Right lobe of liver (tissue), 4 donors: Measurements from ENCODE around the gene ZMIZ1.

ENCODE experiments used
- CTCF ChIP-seq, 4 donors: fragments of 200-600 bp in 3 of 4; fragments of 450-650 bp in 1 of 4; IDR thresholded peaks; one replicate each; pipeline versions ENCODE4 v1.5.1 to v1.8.0; 2016 to 2022; ENCODE audit warnings: antibody characterized with exemption in 4 of 4, mild to moderate bottlenecking in 2 of 4
- POLR2A ChIP-seq: fragments of 450-650 bp; IDR thresholded peaks from one replicate; pipeline ENCODE4 v1.6.1; 2017; ENCODE audit warnings: antibody characterized with exemption, mild to moderate bottlenecking
- donor health status: DM: no; HTN: no; CAD: no.
- donor health status: DM: no; HTN: no; CAD: no.
- donor health status: DM: no; HTN: yes; CAD: no.

- no peak for TF ChIP-seq CTCF (IDR thresholded peaks at IDR 0.05)
- TF ChIP-seq POLR2A: no peak
Observed at GRCh38 chr10:79277579-79278269, 209.0 kb downstream of the ZMIZ1 start.
